Spleen (tissue), 11 donors: ENCODE results near the gene FUT1. TPM values are rescaled to one million over a fixed set of nuclear protein-coding genes. Genes with fewer than 3 reads are reported as not detected.

Experiments
- DNase-seq: peaks from one replicate; pipeline ENCODE4 v3.0.0-alpha.2; 2020
- H3K27ac ChIP-seq, 8 donors: fragments of 200-600 bp; sonication (generic) in 7 of 8; 1 replicate in 4 of 8; 2 replicates in 4 of 8; pipeline versions ENCODE4 v1.5.0 to v1.8.0; 2016 to 2021; ENCODE audit warnings: inconsistent platforms in 4 of 8, mild to moderate bottlenecking in 4 of 8, moderate library complexity in 1 of 8
- H3K27me3 ChIP-seq, 7 donors: fragments of 200-600 bp; sonication (generic) in 6 of 7; replicated peaks in 1 of 7; 1 replicate in 4 of 7; 2 replicates in 3 of 7; pipeline versions ENCODE4 v1.5.0 to v1.8.0; 2016 to 2021; ENCODE audit warnings: inconsistent platforms in 3 of 7, mild to moderate bottlenecking in 1 of 7
- H3K36me3 ChIP-seq, 6 donors: fragments of 200-600 bp; sonication (generic) in 5 of 6; 1 replicate in 4 of 6; 2 replicates in 2 of 6; pipeline versions ENCODE4 v1.5.0 to v1.8.0; 2016 to 2021; ENCODE audit warnings: inconsistent platforms in 2 of 6
- H3K4me1 ChIP-seq, 6 donors: fragments of 200-600 bp; sonication (generic) in 5 of 6; 1 replicate in 3 of 6; 2 replicates in 3 of 6; pipeline versions ENCODE4 v1.5.0 to v1.8.0; 2016 to 2021; ENCODE audit warnings: inconsistent platforms in 3 of 6
- H3K4me3 ChIP-seq, 8 donors: fragments of 200-600 bp; sonication (generic) in 7 of 8; 1 replicate in 4 of 8; 2 replicates in 4 of 8; pipeline versions ENCODE4 v1.5.0 to v1.8.0; 2016 to 2021; ENCODE audit warnings: inconsistent platforms in 4 of 8, mild to moderate bottlenecking in 4 of 8, moderate library complexity in 2 of 8
- H3K9me3 ChIP-seq, 8 donors: fragments of 200-600 bp; sonication (generic) in 7 of 8; 1 replicate in 4 of 8; 2 replicates in 4 of 8; pipeline versions ENCODE4 v1.5.0 to v1.8.0; 2016 to 2021; ENCODE audit warnings: inconsistent platforms in 4 of 8
- CTCF ChIP-seq, 11 experiments: fragments of 200-600 bp in 7 of 11; fragments of 450-650 bp in 4 of 11; sonication (generic) in 4 of 11; IDR thresholded peaks in 8 of 11; conservative IDR thresholded peaks in 3 of 11; 1 replicate in 7 of 11; 2 replicates in 4 of 11; pipeline versions ENCODE4 v1.4.0 to v1.8.0; 2016 to 2021; ENCODE audit warnings: antibody characterized with exemption in 11 of 11, inconsistent platforms in 4 of 11, mild to moderate bottlenecking in 1 of 11
- POLR2A ChIP-seq, 3 donors: fragments of 450-650 bp; IDR thresholded peaks; one replicate each; pipeline ENCODE4 v1.5.1; 2017; ENCODE audit warnings: antibody characterized with exemption in 3 of 3, mild to moderate bottlenecking in 1 of 3
- POLR2AphosphoS5 ChIP-seq, 3 donors: sonication (generic); formaldehyde crosslinking; IDR thresholded peaks; one replicate each; pipeline ENCODE4 v1.5.1; 2017; ENCODE audit warnings: antibody characterized with exemption in 3 of 3
- WGBS, 5 donors: extraction: QIAGEN DNeasy Blood & Tissue Kit in 3 of 5; methylation state at CpG; one replicate each; pipeline versions ENCODE4 v1.1.5 to v1.1.7; 2013 to 2018; 5-methylcytosine and 5-hydroxymethylcytosine counted together
- intact Hi-C: fragments of 100-400 bp; cut with DNase I; formaldehyde crosslinking; loops from one replicate; pipeline ENCODE4 v1.15.0; 2023; ENCODE audit warnings: low total_unique reads
- polyA plus RNA-seq, 3 donors: library from polyadenylated mRNA; stranded (reverse); fragments of 200-250 nt; gene quantifications; one replicate each; pipeline ENCODE4 v1.2.1, GENCODE V29; 2013
- total RNA-seq, 7 donors: library from RNA; depleted of rRNA in 3 of 7; stranded (reverse); fragments of >200 nt in 3 of 7; fragmentation: NEBNext Ultra II Directional in 4 of 7; extraction: Animal tissue kit (Norgen Biotek cat#: 25700) in 4 of 7; gene quantifications; one replicate each; pipeline versions ENCODE4 v1.1.0 to v1.2.1, GENCODE V29; 2016 to 2021
- donor health status: healthy with polysubstance abuse.
- donor health status: DM: no; HTN: no; CAD: no; lungs with moderate emphysema.
- donor health status: DM: no; HTN: no; CAD: no.
- donor health status: Bipolar disorder and iron deficiency.
- donor health status: healthy.
- donor health status: DM: no; HTN: no; CAD: no.
- donor health status: DM: yes; HTN: yes; CAD: no.

Gene FUT1
- total and polyA plus RNA-seq, 10 donors, result 1.0 to 22.9 (median 8.7) TPM

DNA sequence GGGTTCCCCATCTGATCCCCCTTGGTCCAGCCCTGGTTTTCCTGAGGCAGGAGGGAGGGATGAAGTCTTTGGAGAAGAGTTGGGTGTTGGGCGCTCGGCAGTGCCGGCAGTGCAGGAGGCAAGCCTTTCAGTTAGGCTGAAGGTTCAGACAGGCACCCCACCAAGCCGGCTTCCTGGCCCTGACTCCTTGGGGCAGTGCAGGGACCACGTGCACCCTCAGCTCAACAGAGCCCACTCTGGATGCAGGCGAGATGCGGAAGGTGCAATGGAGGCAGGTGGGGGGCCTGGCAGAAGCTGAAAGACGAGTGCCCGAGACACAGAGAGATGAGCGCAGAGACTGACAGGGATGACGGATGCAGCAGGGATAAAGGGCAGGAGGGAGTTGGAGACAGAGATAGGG lies 44.0 kb downstream of the FUT1 start:
- H3K36me3 ChIP-seq, result peaks cover 0 to 12% (median 0%) of the 10 kb centered on the region in 6 donors
- no peak overlapping the region for H3K4me3 ChIP-seq
- peaks cover 2 to 11% (median 8%) of the 10 kb centered on the region in 6 donors for H3K4me1 ChIP-seq
- intact Hi-C loops, result no loop called here
- H3K27ac ChIP-seq, result no peak overlapping the region
- DNase-seq, result no peak
- TF ChIP-seq POLR2AphosphoS5 (IDR thresholded peaks at IDR 0.05), result no peak
- TF ChIP-seq POLR2A (IDR thresholded peaks at IDR 0.05), result no peak
- H3K27me3 ChIP-seq, result no peaks in the 10 kb centered on the region
- 80 to 90% (median 82%) methylated on average over 10 to 11 of the region's 11 CpGs for WGBS, 5 donors
- H3K9me3 ChIP-seq, result peaks cover 0 to 5% (median 0%) of the 10 kb centered on the region in 8 donors

GRCh38 chr19:48705431-48705830 lies 47.0 kb downstream of the FUT1 start:
- no peak for TF ChIP-seq POLR2AphosphoS5 (IDR thresholded peaks at IDR 0.05)
- TF ChIP-seq POLR2A (IDR thresholded peaks at IDR 0.05), result no peak
- TF ChIP-seq CTCF (IDR thresholded peaks at IDR 0.05 in 8 of 11, conservative IDR thresholded peaks at IDR 0.05 in 3 of 11), result no peak
- H3K4me1 ChIP-seq, result no peaks in the 10 kb centered on the region
- peaks cover 0 to 33% (median 0%) of the 10 kb centered on the region in 6 donors for H3K36me3 ChIP-seq
- H3K27ac ChIP-seq, result no peak overlapping the region
- H3K4me3 ChIP-seq, result no peak overlapping the region
- DNase-seq, result no peak
- 38 to 87% (median 67%) methylated on average over 2 of the region's 2 CpGs for WGBS, 5 donors
- intact Hi-C loops, result no loop called here
- no peaks in the 10 kb centered on the region for H3K9me3 ChIP-seq
- H3K27me3 ChIP-seq, result no peaks in the 10 kb centered on the region

GRCh38 chr19:48703316-48703715 lies 49.1 kb downstream of the FUT1 start:
- Histone ChIP-seq H3K36me3 (peaks cover 0 to 33% (median 0%) of the 10 kb centered on the region in 6 donors), H3K4me3 (no peak overlapping the region), H3K27ac (no peak overlapping the region), H3K27me3 (peaks cover 0 to 1% (median 0%) of the 10 kb centered on the region in 7 donors), H3K9me3 (no peaks in the 10 kb centered on the region), H3K4me1 (peaks cover 0 to 4% (median 0%) of the 10 kb centered on the region in 6 donors)
- intact Hi-C loops, result no loop called here
- no peak for DNase-seq
- no peak for TF ChIP-seq POLR2A (IDR thresholded peaks at IDR 0.05)
- TF ChIP-seq POLR2AphosphoS5 (IDR thresholded peaks at IDR 0.05), result no peak
- TF ChIP-seq CTCF (IDR thresholded peaks at IDR 0.05 in 8 of 11, conservative IDR thresholded peaks at IDR 0.05 in 3 of 11), result no peak
- 88 to 98% (median 93%) methylated on average over 12 to 23 of the region's 23 CpGs for WGBS, 5 donors

DNA sequence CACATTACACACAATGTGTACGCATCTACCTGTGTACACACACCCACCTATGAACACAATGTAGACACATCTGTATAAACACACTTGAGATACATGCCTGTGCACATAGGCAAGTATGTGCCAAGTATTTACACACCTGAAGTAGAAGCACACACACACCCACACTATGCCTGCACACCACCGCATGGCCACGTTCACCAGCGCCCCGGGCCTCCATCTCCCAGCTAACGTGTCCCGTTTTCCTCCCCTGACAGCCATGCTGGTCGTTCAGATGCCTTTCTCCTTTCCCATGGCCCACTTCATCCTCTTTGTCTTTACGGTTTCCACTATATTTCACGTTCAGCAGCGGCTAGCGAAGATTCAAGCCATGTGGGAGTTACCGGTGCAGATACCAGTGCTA lies 49.7 kb downstream of the FUT1 start:
- peaks cover 0 to 5% (median 0%) of the 10 kb centered on the region in 7 donors for H3K27me3 ChIP-seq
- peaks cover 0 to 33% (median 0%) of the 10 kb centered on the region in 6 donors for H3K36me3 ChIP-seq
- H3K9me3 ChIP-seq, result no peaks in the 10 kb centered on the region
- intact Hi-C loops, result no loop called here
- TF ChIP-seq POLR2A (IDR thresholded peaks at IDR 0.05) (no peak), POLR2AphosphoS5 (IDR thresholded peaks at IDR 0.05) (no peak), CTCF (IDR thresholded peaks at IDR 0.05 in 8 of 11, conservative IDR thresholded peaks at IDR 0.05 in 3 of 11) (no peak)
- WGBS, 5 donors, result 90 to 96% (median 94%) methylated on average over 13 of the region's 13 CpGs
- no peak overlapping the region for H3K4me3 ChIP-seq
- no peak for DNase-seq
- H3K27ac ChIP-seq, result no peak overlapping the region
- H3K4me1 ChIP-seq, result peaks cover 0 to 9% (median 0%) of the 10 kb centered on the region in 6 donors
